Transverse colon (tissue), 4 donors: ENCODE measurements around the gene CAMTA1.

Experiments used
- EP300 ChIP-seq: sonication (generic); formaldehyde crosslinking; IDR thresholded peaks from one replicate; pipeline ENCODE4 v1.6.1; 2017; ENCODE audit warnings: antibody characterized with exemption, low read depth
- POLR2A ChIP-seq: fragments of 450-650 bp; IDR thresholded peaks from one replicate; pipeline ENCODE4 v1.6.1; 2016; ENCODE audit warnings: antibody characterized with exemption, mild to moderate bottlenecking, moderate library complexity
- POLR2AphosphoS5 ChIP-seq, 3 donors: sonication (generic); formaldehyde crosslinking; IDR thresholded peaks; one replicate each; pipeline ENCODE4 v1.6.1; 2016; ENCODE audit warnings: antibody characterized with exemption in 3 of 3
- TF ChIP-seq, protein P1 (sequence below), 5 experiments: fragments of 200-600 bp in 3 of 5; fragments of 450-650 bp in 2 of 5; sonication (generic) in 3 of 5; IDR thresholded peaks; 1 replicate in 2 of 5; 2 replicates in 3 of 5; pipeline ENCODE4 v1.5.1; 2016 to 2017; ENCODE audit warnings: antibody characterized with exemption in 5 of 5, inconsistent platforms in 3 of 5, mild to moderate bottlenecking in 2 of 5, moderate library complexity in 1 of 5

DNA sequence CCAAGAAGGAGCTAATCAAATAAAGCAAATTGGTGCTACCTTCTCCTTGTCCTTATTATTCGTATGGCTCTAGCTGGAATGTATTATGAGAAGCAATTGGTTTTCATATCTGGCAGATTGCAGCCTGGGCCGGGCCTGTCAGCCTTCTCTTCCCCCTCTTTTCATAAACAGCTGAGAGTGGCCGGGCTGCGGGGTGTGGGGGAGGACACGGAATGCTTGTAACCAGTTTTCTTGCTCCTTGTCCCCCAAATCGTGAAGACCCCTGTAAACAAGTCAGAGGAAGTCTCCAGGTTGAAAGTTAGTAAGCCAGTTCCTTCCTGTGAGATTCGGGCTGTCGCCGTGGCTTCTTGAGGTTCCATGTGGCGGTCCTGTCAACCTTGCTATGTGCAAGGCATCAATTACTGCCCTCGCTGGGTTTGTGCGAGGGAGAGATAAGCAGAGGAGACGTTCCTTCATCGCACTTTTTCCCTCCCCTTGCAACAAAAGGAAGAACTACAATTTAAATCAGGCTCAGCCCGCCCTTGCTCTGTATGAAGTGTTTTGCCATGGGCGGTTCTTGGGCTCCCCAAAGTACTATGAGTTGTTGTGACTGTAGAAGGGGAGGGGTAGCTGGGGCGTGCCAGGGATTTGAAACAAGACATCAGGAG lies 450.7 kb downstream of the CAMTA1 start:
- TF ChIP-seq POLR2AphosphoS5 (IDR thresholded peaks at IDR 0.05) (no peak), POLR2A (no peak), EP300 (no peak)
- TF ChIP-seq, protein P1, sequence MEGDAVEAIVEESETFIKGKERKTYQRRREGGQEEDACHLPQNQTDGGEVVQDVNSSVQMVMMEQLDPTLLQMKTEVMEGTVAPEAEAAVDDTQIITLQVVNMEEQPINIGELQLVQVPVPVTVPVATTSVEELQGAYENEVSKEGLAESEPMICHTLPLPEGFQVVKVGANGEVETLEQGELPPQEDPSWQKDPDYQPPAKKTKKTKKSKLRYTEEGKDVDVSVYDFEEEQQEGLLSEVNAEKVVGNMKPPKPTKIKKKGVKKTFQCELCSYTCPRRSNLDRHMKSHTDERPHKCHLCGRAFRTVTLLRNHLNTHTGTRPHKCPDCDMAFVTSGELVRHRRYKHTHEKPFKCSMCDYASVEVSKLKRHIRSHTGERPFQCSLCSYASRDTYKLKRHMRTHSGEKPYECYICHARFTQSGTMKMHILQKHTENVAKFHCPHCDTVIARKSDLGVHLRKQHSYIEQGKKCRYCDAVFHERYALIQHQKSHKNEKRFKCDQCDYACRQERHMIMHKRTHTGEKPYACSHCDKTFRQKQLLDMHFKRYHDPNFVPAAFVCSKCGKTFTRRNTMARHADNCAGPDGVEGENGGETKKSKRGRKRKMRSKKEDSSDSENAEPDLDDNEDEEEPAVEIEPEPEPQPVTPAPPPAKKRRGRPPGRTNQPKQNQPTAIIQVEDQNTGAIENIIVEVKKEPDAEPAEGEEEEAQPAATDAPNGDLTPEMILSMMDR (IDR thresholded peaks at IDR 0.05), result no peak
